ENCODE measurements around the gene ADAMTS2.

ADAMTS2 gene

GRCh38 chr5:179311091-179311470 is 34.2 kb downstream of the ADAMTS2 start:
- no peak for DNase-seq (ENCODE audit: low read depth)

GRCh38 chr5:179310439-179311090 is 34.7 kb downstream of the ADAMTS2 start:
- no peak for DNase-seq (ENCODE audit: low read depth)

- DNase-seq (ENCODE audit: low read depth): no peak
Observed at GRCh38 chr5:179309751-179310320, 35.4 kb downstream of the ADAMTS2 start.

GRCh38 chr5:179309383-179309670 is 35.9 kb downstream of the ADAMTS2 start:
- no peak for DNase-seq (ENCODE audit: low read depth)

GRCh38 chr5:179308563-179309382 is 36.5 kb downstream of the ADAMTS2 start:
- no peak for DNase-seq (ENCODE audit: low read depth)

- DNase-seq (ENCODE audit: low read depth): no peak
Observed at GRCh38 chr5:179307931-179308471, 37.3 kb downstream of the ADAMTS2 start.

GRCh38 chr5:179307013-179307800 is 38.1 kb downstream of the ADAMTS2 start:
- peak; percentile 69 for DNase-seq (ENCODE audit: low read depth)

- DNase-seq (ENCODE audit: low read depth): peak; percentile 55
Observed at GRCh38 chr5:179306191-179307012, 38.9 kb downstream of the ADAMTS2 start.

- DNase-seq (ENCODE audit: low read depth): peak; percentile 21
Observed at GRCh38 chr5:179304871-179305270, 40.4 kb downstream of the ADAMTS2 start.

GRCh38 chr5:179304466-179304865 is 40.8 kb downstream of the ADAMTS2 start:
- peak; percentile 95 for DNase-seq (ENCODE audit: low read depth)

- no peak for DNase-seq (ENCODE audit: low read depth)
Observed at GRCh38 chr5:179303451-179304200, 41.6 kb downstream of the ADAMTS2 start.

- no peak for DNase-seq (ENCODE audit: low read depth)
Observed at GRCh38 chr5:179302499-179303185, 42.6 kb downstream of the ADAMTS2 start.

- DNase-seq (ENCODE audit: low read depth): no peak
Observed at GRCh38 chr5:179301796-179302195, 43.5 kb downstream of the ADAMTS2 start.

GRCh38 chr5:179301376-179301775 is 43.9 kb downstream of the ADAMTS2 start:
- DNase-seq (ENCODE audit: low read depth): no peak

GRCh38 chr5:179300581-179301180 is 44.6 kb downstream of the ADAMTS2 start:
- DNase-seq (ENCODE audit: low read depth): no peak

- DNase-seq (ENCODE audit: low read depth): no peak
Observed at GRCh38 chr5:179298181-179298993, 46.9 kb downstream of the ADAMTS2 start.

- DNase-seq (ENCODE audit: low read depth): no peak
Observed at GRCh38 chr5:179297486-179298180, 47.6 kb downstream of the ADAMTS2 start.

- no peak for DNase-seq (ENCODE audit: low read depth)
Observed at GRCh38 chr5:179297026-179297425, 48.2 kb downstream of the ADAMTS2 start.

Measured in ELR (cell line).